K562 (cell line): Measurements from ENCODE around the gene MCM7. TPM values are rescaled to one million over a fixed set of nuclear protein-coding genes. Genes with fewer than 3 reads are reported as not detected.

Experiments
- CEBPB ChIP-seq: fragments of 450-650 bp; IDR thresholded peaks from 2 replicates; pipeline ENCODE4 v1.6.1; 2016; ENCODE audit warnings: missing genetic modification characterization, missing compliant biosample characterization
- CREM ChIP-seq: IDR thresholded peaks from 2 replicates; pipeline ENCODE4 v1.6.1; 2014; ENCODE audit warnings: antibody characterized with exemption, low read depth
- CTCFL ChIP-seq: IDR thresholded peaks from 2 replicates; pipeline ENCODE4 v1.6.1; 2011; ENCODE audit warnings: borderline replicate concordance, low read depth, mild to moderate bottlenecking, moderate library complexity, low read length; ENCODE audit not compliant: insufficient read depth, poor library complexity, severe bottlenecking
- EP400 ChIP-seq: fragments of 450-650 bp; IDR thresholded peaks from 2 replicates; pipeline ENCODE4 v1.6.1; 2017; ENCODE audit warnings: antibody characterized with exemption, mild to moderate bottlenecking, moderate library complexity
- NBN ChIP-seq: fragments of 450-650 bp; IDR thresholded peaks from 2 replicates; pipeline ENCODE4 v1.6.1; 2016; ENCODE audit warnings: low read depth, mild to moderate bottlenecking
- SAP30 ChIP-seq: fragments of 200-600 bp; sonication (generic); IDR thresholded peaks from 2 replicates; pipeline ENCODE4 v1.6.1; 2012; ENCODE audit warnings: borderline replicate concordance, low read depth, mild to moderate bottlenecking, moderate library complexity, low read length, control low read depth, inconsistent platforms; ENCODE audit not compliant: insufficient read depth, poor library complexity, severe bottlenecking
- SIRT6 ChIP-seq: IDR thresholded peaks from one replicate; pipeline ENCODE4 v1.6.1; 2012; ENCODE audit warnings: low read depth, mild to moderate bottlenecking, control low read depth, inconsistent platforms, low read length, moderate library complexity
- TCFL5 ChIP-seq: fragments of 250-450 bp; sonication (Bioruptor Pico); conservative IDR thresholded peaks from 2 replicates; pipeline ENCODE4 v1.6.1; 2021; ENCODE audit warnings: mild to moderate bottlenecking, moderate library complexity, matching md5 sums
- WHSC1 ChIP-seq: IDR thresholded peaks from one replicate; pipeline ENCODE4 v1.6.1; 2012; ENCODE audit warnings: low read length, control low read depth, inconsistent platforms
- polyA plus RNA-seq, 8 experiments: library from polyadenylated mRNA; depleted of rRNA in 4 of 8; stranded (reverse) in 5 of 8; unstranded in 3 of 8; fragments of >200 nt; fragmentation: Nextera tagmentation in 2 of 8; fragmentation: Illumina TruSeq in 1 of 8; extraction: Ambion mirVana in 2 of 8; extraction: Trizol in 1 of 8; gene quantifications; 2 replicates each; pipeline versions ENCODE4 v1.2.1 to v1.2.3, GENCODE V29; 2011 to 2014; ENCODE audit warnings: inconsistent platforms in 1 of 8, missing spikeins in 1 of 8
- total RNA-seq, 7 experiments: library from RNA; depleted of rRNA in 6 of 7; stranded (reverse); fragments of >200 nt in 6 of 7; fragmentation: Illumina TruSeq in 2 of 7; extraction: Trizol in 2 of 7; gene quantifications; 2 replicates each; pipeline versions ENCODE4 v1.2.1 to v1.2.3, GENCODE V29; 2011 to 2021; ENCODE audit warnings: low replicate concordance in 1 of 7
- TF ChIP-seq, protein P1 (sequence below): fragments of 450-650 bp; formaldehyde crosslinking; IDR thresholded peaks from 2 replicates; pipeline ENCODE4 v1.4.0; 2020; ENCODE audit warnings: mild to moderate bottlenecking, moderate library complexity
- TF ChIP-seq, protein P2 (sequence below): fragments of 450-650 bp; IDR thresholded peaks from 2 replicates; pipeline ENCODE4 v1.6.1; 2016; ENCODE audit warnings: mild to moderate bottlenecking, moderate library complexity

The MCM7 gene
- total and polyA plus RNA-seq, 9 of the 15 experiments (the other 6 are each of a cell fraction or from before 2014, with no cell fraction given), result 329 to 856 (median 437) TPM

- TF ChIP-seq NBN, result peak; percentile 74
- no peak for TF ChIP-seq WHSC1
- peak; percentile 69 for TF ChIP-seq EP400
- TF ChIP-seq SIRT6, result no peak
- TF ChIP-seq SAP30, result no peak
- TF ChIP-seq CEBPB, result peak; percentile 90
- TF ChIP-seq, protein P1, sequence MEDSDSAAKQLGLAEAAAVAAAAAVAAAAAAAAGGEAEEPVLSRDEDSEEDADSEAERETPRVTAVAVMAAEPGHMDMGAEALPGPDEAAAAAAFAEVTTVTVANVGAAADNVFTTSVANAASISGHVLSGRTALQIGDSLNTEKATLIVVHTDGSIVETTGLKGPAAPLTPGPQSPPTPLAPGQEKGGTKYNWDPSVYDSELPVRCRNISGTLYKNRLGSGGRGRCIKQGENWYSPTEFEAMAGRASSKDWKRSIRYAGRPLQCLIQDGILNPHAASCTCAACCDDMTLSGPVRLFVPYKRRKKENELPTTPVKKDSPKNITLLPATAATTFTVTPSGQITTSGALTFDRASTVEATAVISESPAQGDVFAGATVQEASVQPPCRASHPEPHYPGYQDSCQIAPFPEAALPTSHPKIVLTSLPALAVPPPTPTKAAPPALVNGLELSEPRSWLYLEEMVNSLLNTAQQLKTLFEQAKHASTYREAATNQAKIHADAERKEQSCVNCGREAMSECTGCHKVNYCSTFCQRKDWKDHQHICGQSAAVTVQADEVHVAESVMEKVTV (CRISPR knock-in tag), result peak; percentile 87
- TF ChIP-seq CREM, result no peak
- TF ChIP-seq, protein P2, sequence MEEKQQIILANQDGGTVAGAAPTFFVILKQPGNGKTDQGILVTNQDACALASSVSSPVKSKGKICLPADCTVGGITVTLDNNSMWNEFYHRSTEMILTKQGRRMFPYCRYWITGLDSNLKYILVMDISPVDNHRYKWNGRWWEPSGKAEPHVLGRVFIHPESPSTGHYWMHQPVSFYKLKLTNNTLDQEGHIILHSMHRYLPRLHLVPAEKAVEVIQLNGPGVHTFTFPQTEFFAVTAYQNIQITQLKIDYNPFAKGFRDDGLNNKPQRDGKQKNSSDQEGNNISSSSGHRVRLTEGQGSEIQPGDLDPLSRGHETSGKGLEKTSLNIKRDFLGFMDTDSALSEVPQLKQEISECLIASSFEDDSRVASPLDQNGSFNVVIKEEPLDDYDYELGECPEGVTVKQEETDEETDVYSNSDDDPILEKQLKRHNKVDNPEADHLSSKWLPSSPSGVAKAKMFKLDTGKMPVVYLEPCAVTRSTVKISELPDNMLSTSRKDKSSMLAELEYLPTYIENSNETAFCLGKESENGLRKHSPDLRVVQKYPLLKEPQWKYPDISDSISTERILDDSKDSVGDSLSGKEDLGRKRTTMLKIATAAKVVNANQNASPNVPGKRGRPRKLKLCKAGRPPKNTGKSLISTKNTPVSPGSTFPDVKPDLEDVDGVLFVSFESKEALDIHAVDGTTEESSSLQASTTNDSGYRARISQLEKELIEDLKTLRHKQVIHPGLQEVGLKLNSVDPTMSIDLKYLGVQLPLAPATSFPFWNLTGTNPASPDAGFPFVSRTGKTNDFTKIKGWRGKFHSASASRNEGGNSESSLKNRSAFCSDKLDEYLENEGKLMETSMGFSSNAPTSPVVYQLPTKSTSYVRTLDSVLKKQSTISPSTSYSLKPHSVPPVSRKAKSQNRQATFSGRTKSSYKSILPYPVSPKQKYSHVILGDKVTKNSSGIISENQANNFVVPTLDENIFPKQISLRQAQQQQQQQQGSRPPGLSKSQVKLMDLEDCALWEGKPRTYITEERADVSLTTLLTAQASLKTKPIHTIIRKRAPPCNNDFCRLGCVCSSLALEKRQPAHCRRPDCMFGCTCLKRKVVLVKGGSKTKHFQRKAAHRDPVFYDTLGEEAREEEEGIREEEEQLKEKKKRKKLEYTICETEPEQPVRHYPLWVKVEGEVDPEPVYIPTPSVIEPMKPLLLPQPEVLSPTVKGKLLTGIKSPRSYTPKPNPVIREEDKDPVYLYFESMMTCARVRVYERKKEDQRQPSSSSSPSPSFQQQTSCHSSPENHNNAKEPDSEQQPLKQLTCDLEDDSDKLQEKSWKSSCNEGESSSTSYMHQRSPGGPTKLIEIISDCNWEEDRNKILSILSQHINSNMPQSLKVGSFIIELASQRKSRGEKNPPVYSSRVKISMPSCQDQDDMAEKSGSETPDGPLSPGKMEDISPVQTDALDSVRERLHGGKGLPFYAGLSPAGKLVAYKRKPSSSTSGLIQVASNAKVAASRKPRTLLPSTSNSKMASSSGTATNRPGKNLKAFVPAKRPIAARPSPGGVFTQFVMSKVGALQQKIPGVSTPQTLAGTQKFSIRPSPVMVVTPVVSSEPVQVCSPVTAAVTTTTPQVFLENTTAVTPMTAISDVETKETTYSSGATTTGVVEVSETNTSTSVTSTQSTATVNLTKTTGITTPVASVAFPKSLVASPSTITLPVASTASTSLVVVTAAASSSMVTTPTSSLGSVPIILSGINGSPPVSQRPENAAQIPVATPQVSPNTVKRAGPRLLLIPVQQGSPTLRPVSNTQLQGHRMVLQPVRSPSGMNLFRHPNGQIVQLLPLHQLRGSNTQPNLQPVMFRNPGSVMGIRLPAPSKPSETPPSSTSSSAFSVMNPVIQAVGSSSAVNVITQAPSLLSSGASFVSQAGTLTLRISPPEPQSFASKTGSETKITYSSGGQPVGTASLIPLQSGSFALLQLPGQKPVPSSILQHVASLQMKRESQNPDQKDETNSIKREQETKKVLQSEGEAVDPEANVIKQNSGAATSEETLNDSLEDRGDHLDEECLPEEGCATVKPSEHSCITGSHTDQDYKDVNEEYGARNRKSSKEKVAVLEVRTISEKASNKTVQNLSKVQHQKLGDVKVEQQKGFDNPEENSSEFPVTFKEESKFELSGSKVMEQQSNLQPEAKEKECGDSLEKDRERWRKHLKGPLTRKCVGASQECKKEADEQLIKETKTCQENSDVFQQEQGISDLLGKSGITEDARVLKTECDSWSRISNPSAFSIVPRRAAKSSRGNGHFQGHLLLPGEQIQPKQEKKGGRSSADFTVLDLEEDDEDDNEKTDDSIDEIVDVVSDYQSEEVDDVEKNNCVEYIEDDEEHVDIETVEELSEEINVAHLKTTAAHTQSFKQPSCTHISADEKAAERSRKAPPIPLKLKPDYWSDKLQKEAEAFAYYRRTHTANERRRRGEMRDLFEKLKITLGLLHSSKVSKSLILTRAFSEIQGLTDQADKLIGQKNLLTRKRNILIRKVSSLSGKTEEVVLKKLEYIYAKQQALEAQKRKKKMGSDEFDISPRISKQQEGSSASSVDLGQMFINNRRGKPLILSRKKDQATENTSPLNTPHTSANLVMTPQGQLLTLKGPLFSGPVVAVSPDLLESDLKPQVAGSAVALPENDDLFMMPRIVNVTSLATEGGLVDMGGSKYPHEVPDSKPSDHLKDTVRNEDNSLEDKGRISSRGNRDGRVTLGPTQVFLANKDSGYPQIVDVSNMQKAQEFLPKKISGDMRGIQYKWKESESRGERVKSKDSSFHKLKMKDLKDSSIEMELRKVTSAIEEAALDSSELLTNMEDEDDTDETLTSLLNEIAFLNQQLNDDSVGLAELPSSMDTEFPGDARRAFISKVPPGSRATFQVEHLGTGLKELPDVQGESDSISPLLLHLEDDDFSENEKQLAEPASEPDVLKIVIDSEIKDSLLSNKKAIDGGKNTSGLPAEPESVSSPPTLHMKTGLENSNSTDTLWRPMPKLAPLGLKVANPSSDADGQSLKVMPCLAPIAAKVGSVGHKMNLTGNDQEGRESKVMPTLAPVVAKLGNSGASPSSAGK, result peak; percentile 58; the same call in 1 of the 2 replicates
- TF ChIP-seq CTCFL, result peak; percentile 82
- 0 out of 2 replicates have a peak, but pooled peaks have one; percentile 23 for TF ChIP-seq TCFL5
Observed at GRCh38 chr7:100130608-100131453, 29.6 kb upstream of the MCM7 start (continued).
